Activated T-cell treated with anti-CD3 and anti-CD28 coated beads, Interleukin-2, amount 50 U/mL, for 72 hours (primary cell): ENCODE measurements around the gene ADAM19. TPM values are rescaled to one million over a fixed set of nuclear protein-coding genes. Genes with fewer than 3 reads are reported as not detected.

Experiments
- ATAC-seq, 2 donors: fragments of 150-1000 bp; cut with Tn5 transposase; replicated peaks in 1 of 2; 2 replicates each; pipeline ENCODE4 v1.10.0; 2021; ENCODE audit warnings: moderate library complexity in 2 of 2, mild to moderate bottlenecking in 1 of 2
- DNase-seq, 2 donors: peaks; one replicate each; pipeline ENCODE4 v3.0.0; 2021 to 2022; ENCODE audit warnings: mixed read lengths in 1 of 2
- H3K27ac Mint-ChIP-seq: one replicate; pipeline ENCODE4 v1.8.0; 2022; ENCODE audit warnings: mild to moderate bottlenecking, moderate library complexity, mixed read lengths
- H3K27me3 Mint-ChIP-seq: one replicate; pipeline ENCODE4 v1.8.0; 2022; ENCODE audit warnings: low read depth, mixed read lengths
- H3K36me3 Mint-ChIP-seq, 2 donors: one replicate each; pipeline ENCODE4 v1.8.0; 2022; ENCODE audit warnings: mixed read lengths in 2 of 2, mild to moderate bottlenecking in 1 of 2; ENCODE audit not compliant: insufficient read depth in 2 of 2
- H3K4me1 Mint-ChIP-seq: one replicate; pipeline ENCODE4 v1.8.0; 2022; ENCODE audit warnings: low read depth, mixed read lengths
- H3K4me3 Mint-ChIP-seq, 2 donors: one replicate each; pipeline ENCODE4 v1.8.0; 2022; ENCODE audit warnings: mild to moderate bottlenecking in 2 of 2, mixed read lengths in 2 of 2, moderate library complexity in 2 of 2
- H3K9me3 Mint-ChIP-seq, 2 donors: one replicate each; pipeline ENCODE4 v1.8.0; 2022; ENCODE audit warnings: mixed read lengths in 2 of 2
- total RNA-seq, 2 donors: library from RNA; stranded (reverse); gene quantifications; one replicate each; pipeline ENCODE4 v1.2.3, GENCODE V29; 2022

ADAM19 gene
- total RNA-seq, 2 donors from 2014 or later: 50.2 to 127 TPM

DNA sequence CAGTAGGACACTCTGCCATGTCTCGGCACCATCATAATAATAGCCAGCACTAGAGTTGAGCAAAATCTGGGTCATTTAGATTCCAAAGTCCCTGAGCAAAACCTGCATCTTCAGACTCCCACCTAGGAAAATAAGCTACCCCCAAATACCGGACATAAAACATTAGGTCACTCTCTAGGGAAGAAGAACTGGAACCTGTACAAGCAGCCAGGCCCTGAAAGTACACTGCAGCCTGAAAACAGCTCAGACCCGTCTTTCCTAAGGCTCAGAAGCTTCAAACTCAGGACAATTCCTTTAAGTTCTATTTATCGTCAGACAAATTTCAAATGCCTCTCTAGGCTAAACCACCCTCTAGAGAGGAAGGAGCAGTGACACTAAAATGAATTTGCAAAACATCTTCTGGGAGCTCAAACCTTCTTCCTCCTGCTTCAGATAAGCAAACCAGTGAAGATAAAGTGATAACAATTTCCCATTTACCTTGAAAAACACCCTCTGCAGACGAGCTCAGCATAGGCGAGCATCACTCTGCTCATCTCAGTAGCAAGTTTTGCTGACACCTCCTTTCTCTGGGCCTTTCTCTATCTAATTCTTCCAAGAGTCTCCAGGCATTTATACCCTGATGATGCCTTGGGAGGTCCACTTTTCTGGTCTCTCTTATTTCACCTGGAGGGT lies 34.0 kb downstream of the ADAM19 start:
- DNase-seq: peak in 1 of 2 donors; percentile 6
- H3K9me3 Mint-ChIP-seq: no peaks in the 10 kb centered on the region
- peak overlapping the region; percentile 69 for H3K27ac Mint-ChIP-seq
- H3K36me3 Mint-ChIP-seq: peaks cover 7 to 10% of the 10 kb centered on the region in 2 donors
- no peaks in the 10 kb centered on the region for H3K27me3 Mint-ChIP-seq
- H3K4me1 Mint-ChIP-seq: peaks cover 76% of the 10 kb centered on the region
- peak; percentile 12 to 19 for ATAC-seq
- peak overlapping the region; percentile 63 to 76 for H3K4me3 Mint-ChIP-seq

DNA sequence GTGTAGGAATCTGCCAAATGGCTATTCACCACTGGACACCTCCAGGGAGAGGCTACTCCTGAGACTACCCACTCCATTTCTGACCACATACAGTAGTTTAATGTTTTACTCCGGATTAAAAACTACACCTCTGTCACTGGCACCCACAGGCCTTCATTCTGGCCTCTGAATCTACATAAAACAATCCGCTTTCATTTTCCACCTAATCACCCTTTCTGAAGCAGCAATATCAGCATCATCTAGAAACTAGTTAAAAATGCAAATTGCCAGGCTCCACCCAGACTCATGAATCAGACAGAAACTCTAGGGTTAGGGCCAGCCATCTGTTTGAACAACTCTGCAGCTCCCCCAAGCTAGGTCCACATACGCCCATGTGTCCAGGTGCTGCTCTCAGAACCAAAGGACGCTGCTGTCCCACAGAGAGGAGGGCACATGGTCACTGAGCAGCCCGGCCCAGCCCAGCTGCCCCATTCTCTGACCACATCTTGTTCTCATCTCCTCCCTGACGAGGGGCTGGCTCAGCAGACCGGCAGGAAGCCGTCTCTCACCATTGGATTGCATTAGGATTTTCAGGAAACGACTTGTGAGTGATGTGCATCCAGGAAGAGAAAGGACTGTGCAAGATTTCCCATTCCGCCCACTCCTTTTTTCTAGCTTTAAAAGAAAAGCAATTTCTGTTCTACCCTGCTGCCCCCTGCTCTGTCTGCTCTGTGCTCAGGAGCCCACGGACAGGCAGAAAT lies 34.7 kb downstream of the ADAM19 start:
- peak overlapping the region; percentile 69 for H3K27ac Mint-ChIP-seq
- H3K9me3 Mint-ChIP-seq: no peaks in the 10 kb centered on the region
- peaks cover 69% of the 10 kb centered on the region for H3K4me1 Mint-ChIP-seq
- H3K27me3 Mint-ChIP-seq: no peaks in the 10 kb centered on the region
- peak; percentile 58 to 62 for DNase-seq
- ATAC-seq: peak; percentile 83 to 91
- H3K36me3 Mint-ChIP-seq: peaks cover 7 to 10% of the 10 kb centered on the region in 2 donors
- peak overlapping the region; percentile 63 to 76 for H3K4me3 Mint-ChIP-seq

DNA sequence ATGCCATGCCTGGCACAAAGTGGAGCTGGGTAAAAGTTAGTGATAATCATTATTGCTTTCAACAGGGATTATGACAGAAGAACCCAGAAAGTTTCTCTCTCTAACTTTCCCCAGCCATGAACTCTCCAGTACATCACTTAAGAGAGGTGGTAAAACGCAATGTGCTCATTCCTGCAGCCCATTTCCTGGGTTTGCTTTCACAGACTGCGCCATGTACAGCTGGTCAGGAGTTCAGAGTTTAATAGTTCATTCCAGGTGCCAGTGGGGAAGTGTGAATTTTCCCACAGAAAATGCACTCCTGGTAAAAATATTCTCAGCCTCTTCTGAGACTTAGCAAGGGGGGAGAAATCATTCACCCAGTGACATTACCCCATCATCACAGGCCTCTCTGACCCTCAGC lies 35.5 kb downstream of the ADAM19 start:
- Mint-ChIP-seq H3K4me3 (peak overlapping the region; percentile 63 to 76), H3K4me1 (peaks cover 68% of the 10 kb centered on the region), H3K36me3 (peaks cover 10% of the 10 kb centered on the region in 2 donors), H3K9me3 (no peaks in the 10 kb centered on the region), H3K27ac (peak overlapping the region; percentile 69), H3K27me3 (no peaks in the 10 kb centered on the region)
- DNase-seq (no peak), ATAC-seq (no peak)

DNA sequence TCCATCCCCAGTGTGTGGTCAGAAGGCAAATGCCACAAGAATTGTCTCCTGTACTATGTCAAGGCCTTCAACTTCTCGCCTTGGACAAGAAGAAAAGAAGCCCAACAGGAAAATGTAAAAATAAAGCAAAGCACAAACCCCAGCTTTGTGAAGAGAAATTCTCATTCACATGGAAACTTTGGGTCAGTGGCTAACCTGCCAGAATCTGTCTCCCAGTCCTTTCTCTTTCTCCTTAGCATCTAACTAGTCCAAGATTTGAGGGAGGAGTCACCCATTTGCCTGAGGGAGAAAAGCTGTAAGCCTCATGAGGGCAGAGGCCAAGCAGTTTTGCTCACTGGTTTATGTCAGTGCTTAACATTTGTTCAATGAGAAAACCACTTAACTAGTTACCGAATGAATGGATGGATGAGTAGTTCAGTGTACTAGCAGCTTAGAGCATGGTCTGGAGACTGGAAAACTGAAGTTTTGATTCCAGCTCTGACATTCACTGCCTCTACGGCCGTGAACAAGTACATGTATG lies 36.0 kb downstream of the ADAM19 start:
- ATAC-seq (no peak), DNase-seq (no peak)
- Mint-ChIP-seq H3K4me3 (peak overlapping the region; percentile 63 to 76), H3K4me1 (peaks cover 63% of the 10 kb centered on the region), H3K27me3 (no peaks in the 10 kb centered on the region), H3K27ac (peak overlapping the region; percentile 69), H3K9me3 (no peaks in the 10 kb centered on the region), H3K36me3 (peaks cover 10% of the 10 kb centered on the region in 2 donors)

DNA sequence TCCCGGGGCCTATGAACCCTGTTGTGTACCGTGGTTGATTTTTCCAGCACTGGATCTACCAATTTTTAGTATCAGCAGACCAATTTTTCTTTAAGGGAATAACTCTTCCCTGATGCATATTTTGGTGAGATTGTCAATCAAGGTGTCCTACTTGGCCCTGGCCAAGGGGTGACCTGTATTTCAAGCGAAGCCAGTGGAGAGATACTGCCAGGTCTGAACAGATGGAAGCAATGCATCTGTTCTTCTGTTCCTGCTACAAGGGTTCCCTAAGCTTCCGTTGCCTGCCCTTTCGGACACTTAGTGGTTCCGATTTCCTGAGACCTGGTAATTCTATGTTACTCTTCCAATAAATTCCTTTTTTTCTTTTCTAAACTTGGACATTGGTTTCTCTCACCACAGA lies 37.3 kb downstream of the ADAM19 start:
- H3K36me3 Mint-ChIP-seq: peaks cover 8 to 14% of the 10 kb centered on the region in 2 donors

DNA sequence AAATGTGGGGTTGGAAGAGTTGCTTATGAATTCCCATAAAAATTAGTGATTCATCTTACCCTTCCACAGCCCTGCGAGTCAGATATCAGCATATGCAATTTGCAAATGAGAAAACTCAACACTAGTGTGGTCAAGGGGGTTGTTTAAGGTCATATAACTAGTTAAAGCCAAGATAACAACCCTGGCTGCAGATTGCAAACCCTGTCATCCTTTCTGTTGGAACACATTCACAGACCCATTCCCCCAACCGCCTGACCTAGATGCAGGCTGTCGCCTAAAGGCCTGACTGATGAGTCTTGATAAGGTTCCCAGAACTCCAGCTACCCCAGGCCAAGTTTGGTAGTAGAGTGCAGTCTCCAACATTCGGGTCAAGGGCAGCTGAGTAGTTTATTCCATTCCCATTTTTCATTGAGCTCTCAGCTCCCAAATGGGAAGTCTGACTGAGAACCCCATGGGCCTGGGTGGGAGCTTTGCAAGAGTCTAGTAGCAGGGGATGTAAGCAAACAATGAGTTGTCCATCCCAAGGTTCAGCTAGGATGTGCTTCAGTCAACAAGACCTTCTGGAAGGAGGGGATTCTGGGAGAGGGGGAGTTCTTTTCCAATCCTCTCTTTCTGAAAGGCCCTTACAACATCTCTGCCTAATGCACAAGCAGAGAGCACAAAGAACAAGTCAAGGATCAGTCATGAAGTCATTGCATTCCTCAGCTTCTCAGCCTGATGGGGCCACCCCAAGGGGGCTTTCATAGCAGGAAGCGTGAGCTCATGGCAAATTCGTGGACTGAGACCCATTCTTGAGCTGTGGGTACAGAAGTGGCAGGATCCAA lies 40.3 kb downstream of the ADAM19 start:
- H3K36me3 Mint-ChIP-seq: peaks cover 15 to 20% of the 10 kb centered on the region in 2 donors

More for the DNA sequence above, 37.3 kb downstream of the ADAM19 start:
- no peaks in the 10 kb centered on the region for H3K27me3 Mint-ChIP-seq
- H3K27ac Mint-ChIP-seq: no peak overlapping the region
- no peak overlapping the region for H3K4me3 Mint-ChIP-seq
- peaks cover 50% of the 10 kb centered on the region for H3K4me1 Mint-ChIP-seq
- DNase-seq: no peak
- ATAC-seq: no peak
- H3K9me3 Mint-ChIP-seq: no peaks in the 10 kb centered on the region

DNA sequence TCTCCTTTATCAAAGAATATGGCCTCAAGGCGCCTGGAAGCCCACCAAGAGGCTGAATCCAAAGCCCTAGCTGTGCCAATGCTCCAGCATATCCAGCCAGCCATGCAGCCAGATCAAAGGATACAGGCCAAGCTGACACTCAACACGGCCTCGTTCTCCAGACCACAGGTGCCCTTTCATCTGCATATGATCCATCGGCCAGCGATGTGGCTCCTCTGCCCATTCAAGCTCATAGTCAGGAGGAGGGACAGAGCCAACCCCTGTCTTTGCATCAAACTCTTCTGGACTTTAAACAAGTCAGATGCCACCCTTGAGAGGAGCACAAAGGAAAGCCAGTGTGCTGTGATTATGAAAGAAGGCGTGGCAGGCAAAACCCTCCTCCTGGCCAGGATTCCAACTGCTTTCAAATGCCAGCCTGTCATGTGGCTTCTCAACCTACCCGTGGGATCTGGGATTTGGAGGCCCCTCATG lies 42.5 kb downstream of the ADAM19 start:
- no peak for ATAC-seq
- DNase-seq: no peak
- Mint-ChIP-seq H3K27ac (no peak overlapping the region), H3K4me1 (peaks cover 11% of the 10 kb centered on the region), H3K36me3 (peaks cover 20 to 23% of the 10 kb centered on the region in 2 donors), H3K27me3 (no peaks in the 10 kb centered on the region), H3K9me3 (no peaks in the 10 kb centered on the region), H3K4me3 (no peak overlapping the region)

More for the DNA sequence above, 40.3 kb downstream of the ADAM19 start:
- no peak for ATAC-seq
- H3K27me3 Mint-ChIP-seq: no peaks in the 10 kb centered on the region
- H3K4me3 Mint-ChIP-seq: no peak overlapping the region
- peaks cover 24% of the 10 kb centered on the region for H3K4me1 Mint-ChIP-seq
- H3K27ac Mint-ChIP-seq: no peak overlapping the region
- no peak for DNase-seq
- no peaks in the 10 kb centered on the region for H3K9me3 Mint-ChIP-seq

DNA sequence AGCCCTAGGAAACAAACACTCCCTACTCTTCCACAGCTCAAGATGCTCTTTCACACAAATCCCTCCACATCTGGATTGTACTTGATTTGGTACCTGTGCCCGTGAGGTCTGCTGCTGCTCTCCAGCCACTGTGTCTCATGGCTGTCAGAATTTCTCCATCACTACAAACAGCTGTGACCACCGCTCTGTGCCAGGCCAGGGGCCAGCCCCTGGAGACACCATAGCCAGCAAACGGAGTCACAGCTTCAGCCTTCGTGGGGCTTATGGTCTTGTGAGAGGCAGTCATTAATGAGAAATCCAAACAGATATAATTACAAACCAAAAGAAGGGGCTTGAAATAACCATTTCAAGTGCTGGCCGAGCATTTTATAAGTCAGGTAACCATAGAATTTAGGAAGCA lies 43.6 kb downstream of the ADAM19 start:
- Mint-ChIP-seq H3K36me3 (peaks cover 19 to 22% of the 10 kb centered on the region in 2 donors), H3K4me3 (no peak overlapping the region), H3K4me1 (peaks cover 7% of the 10 kb centered on the region), H3K27ac (no peak overlapping the region), H3K27me3 (no peaks in the 10 kb centered on the region), H3K9me3 (no peaks in the 10 kb centered on the region)
- ATAC-seq (no peak), DNase-seq (no peak)

DNA sequence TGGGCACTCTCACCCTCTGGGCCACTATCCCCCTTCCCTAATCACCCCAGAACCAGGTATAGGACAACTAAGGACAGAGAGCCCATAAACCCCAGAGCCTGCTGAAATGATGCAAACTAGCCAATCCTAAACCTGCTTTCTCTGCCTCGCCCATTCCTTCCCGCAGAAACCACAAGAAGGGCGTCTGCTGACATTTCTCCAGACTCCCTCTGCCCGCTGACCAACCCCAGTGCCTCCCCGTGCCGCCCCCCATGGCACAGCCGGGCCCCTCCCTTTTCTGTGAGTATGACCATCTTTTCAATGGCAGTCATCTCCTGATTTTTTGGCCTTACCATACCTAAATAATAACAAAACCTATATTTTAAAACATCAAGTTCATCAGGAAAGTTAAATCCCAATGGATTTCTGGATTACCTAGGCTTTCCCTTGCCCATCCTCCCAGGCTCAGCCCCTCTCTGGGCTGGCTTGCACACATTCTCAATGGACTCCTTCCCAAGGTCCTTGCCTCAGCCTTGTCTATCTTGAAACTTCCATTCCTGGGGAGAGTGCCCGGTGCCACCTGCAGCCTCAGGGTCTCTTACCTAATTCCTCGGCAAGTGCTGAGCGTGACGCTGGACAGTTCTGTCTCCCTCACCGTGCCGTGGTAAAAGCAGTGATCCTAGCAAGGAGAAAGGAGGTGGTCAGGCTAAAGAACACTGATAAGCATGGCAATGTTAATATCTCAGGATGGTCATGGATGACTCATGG lies 45.2 kb downstream of the ADAM19 start:
- DNase-seq (no peak), ATAC-seq (no peak)
- Mint-ChIP-seq H3K27me3 (no peaks in the 10 kb centered on the region), H3K27ac (no peak overlapping the region), H3K9me3 (no peaks in the 10 kb centered on the region), H3K4me1 (peaks cover 3% of the 10 kb centered on the region), H3K4me3 (no peak overlapping the region), H3K36me3 (peaks cover 14 to 17% of the 10 kb centered on the region in 2 donors)

DNA sequence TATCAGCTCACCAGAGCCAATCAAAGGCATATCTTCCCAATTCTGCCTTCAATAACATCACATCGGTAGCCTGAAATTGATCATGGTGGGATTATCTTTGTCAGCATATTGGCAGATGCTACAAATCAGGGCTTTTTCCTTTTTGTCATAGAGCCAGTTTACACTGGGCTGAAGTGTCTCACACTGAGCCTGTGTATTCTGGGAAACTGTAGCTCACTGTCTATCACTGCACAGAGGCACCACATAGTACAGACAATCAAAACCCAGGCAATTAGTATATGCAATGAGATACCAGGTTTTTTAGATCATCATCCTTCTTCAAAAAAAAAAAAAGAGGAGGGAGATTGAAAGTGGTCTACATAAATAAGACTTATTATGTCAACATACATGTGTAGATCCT lies 46.6 kb downstream of the ADAM19 start:
- no peaks in the 10 kb centered on the region for H3K9me3 Mint-ChIP-seq
- no peak overlapping the region for H3K27ac Mint-ChIP-seq
- no peaks in the 10 kb centered on the region for H3K27me3 Mint-ChIP-seq
- H3K36me3 Mint-ChIP-seq: peaks cover 14% of the 10 kb centered on the region in 2 donors
- DNase-seq (no peak), ATAC-seq (no peak)
- H3K4me1 Mint-ChIP-seq: no peaks in the 10 kb centered on the region
- H3K4me3 Mint-ChIP-seq: no peak overlapping the region

DNA sequence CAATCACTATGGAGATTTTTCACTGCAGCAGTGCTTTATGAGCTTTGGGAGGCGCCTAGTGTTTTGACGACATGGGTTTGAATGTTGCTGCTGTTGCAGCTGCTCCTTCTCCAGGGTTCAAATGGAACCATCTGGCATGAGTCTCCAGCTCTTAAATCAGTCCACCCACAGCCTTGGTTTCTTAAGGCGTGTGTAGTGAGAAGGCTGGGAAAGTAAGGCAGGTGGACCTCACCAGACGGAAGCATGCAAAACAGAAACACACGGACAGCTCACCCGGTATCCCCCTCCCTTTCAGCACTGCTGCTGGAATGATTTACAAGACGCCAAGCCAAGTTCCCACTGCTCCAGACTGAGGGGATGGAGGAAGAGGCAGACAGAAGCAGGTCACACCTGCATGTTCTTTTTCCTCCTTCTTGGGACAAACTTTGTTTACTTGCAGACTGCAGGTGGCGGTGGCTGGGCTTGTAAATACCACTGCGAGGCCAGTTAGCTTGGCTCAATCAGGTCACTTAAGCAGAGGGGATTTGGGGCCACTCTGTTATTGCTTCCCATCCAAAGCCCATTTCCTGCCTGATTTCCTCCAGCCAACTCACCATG lies 47.4 kb downstream of the ADAM19 start:
- no peaks in the 10 kb centered on the region for H3K9me3 Mint-ChIP-seq
- no peak overlapping the region for H3K4me3 Mint-ChIP-seq
- H3K27me3 Mint-ChIP-seq: no peaks in the 10 kb centered on the region
- peaks cover 13 to 14% of the 10 kb centered on the region in 2 donors for H3K36me3 Mint-ChIP-seq
- no peaks in the 10 kb centered on the region for H3K4me1 Mint-ChIP-seq
- DNase-seq: no peak
- no peak overlapping the region for H3K27ac Mint-ChIP-seq
- no peak for ATAC-seq

DNA sequence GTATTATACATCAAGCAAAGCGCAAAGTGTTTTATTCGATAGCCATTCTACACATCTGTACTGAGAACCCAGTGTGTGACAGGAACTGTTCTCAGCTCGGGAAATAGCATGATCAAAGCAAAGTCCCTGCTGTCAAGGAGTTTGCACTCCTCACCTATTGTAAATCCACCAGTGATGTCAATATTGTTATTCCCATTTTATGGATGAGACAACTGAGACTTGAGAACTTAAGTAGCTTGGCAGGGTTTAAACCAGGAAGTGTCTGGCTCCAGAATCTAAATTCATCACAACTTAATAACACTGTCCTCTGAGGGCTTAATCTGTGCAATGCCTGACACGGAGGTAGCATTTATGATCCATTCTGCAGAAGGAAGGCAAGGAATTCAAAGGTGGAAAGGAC lies 50.7 kb downstream of the ADAM19 start:
- no peaks in the 10 kb centered on the region for H3K4me1 Mint-ChIP-seq
- no peaks in the 10 kb centered on the region for H3K27me3 Mint-ChIP-seq

More for the DNA sequence above, 50.7 kb downstream of the ADAM19 start:
- no peak overlapping the region for H3K27ac Mint-ChIP-seq
- peaks cover 5% of the 10 kb centered on the region in 2 donors for H3K36me3 Mint-ChIP-seq
- DNase-seq: no peak
- no peaks in the 10 kb centered on the region for H3K9me3 Mint-ChIP-seq
- ATAC-seq: no peak
- no peak overlapping the region for H3K4me3 Mint-ChIP-seq
